K562 (cell line): ENCODE measurements around the gene SOAT2. TPM values are rescaled to one million over a fixed set of nuclear protein-coding genes. Genes with fewer than 3 reads are reported as not detected.

Source experiments
- DNMT1 ChIP-seq: fragments of 450-650 bp; IDR thresholded peaks from 2 replicates; pipeline ENCODE4 v1.6.1; 2016; ENCODE audit warnings: antibody characterized with exemption, mild to moderate bottlenecking
- HLTF ChIP-seq: fragments of 450-650 bp; IDR thresholded peaks from 2 replicates; pipeline ENCODE4 v1.6.1; 2016
- JUN ChIP-seq, 2 experiments: sonication (generic) in 1 of 2; formaldehyde crosslinking in 1 of 2; IDR thresholded peaks; 2 replicates each; pipeline versions ENCODE4 v1.6.1 to v1.8.0; 2012 to 2022; ENCODE audit warnings: borderline replicate concordance in 2 of 2, mild to moderate bottlenecking in 2 of 2, improper control_type of control experiment in 1 of 2, low read depth in 1 of 2, low read length in 1 of 2, missing genetic modification reagents in 1 of 2
- NR2F6 ChIP-seq: fragments of 450-650 bp; formaldehyde crosslinking; IDR thresholded peaks from 2 replicates; pipeline ENCODE4 v1.4.0; 2020; ENCODE audit warnings: mild to moderate bottlenecking
- POLR2A ChIP-seq: fragments of 450-650 bp; conservative IDR thresholded peaks from 2 replicates; pipeline ENCODE4 v1.6.1; 2016
- POLR2B ChIP-seq: fragments of 450-650 bp; IDR thresholded peaks from 2 replicates; pipeline ENCODE4 v1.6.1; 2018; ENCODE audit warnings: low read depth; ENCODE audit not compliant: partially characterized antibody
- ZNF12 ChIP-seq: sonication (generic); formaldehyde crosslinking; IDR thresholded peaks from 2 replicates; pipeline ENCODE4 v1.4.0; 2020; ENCODE audit warnings: mild to moderate bottlenecking, missing genetic modification reagents
- polyA plus RNA-seq, 8 experiments: library from polyadenylated mRNA; depleted of rRNA in 4 of 8; stranded (reverse) in 5 of 8; unstranded in 3 of 8; fragments of >200 nt; fragmentation: Nextera tagmentation in 2 of 8; fragmentation: Illumina TruSeq in 1 of 8; extraction: Ambion mirVana in 2 of 8; extraction: Trizol in 1 of 8; gene quantifications; 2 replicates each; pipeline versions ENCODE4 v1.2.1 to v1.2.3, GENCODE V29; 2011 to 2014; ENCODE audit warnings: inconsistent platforms in 1 of 8, missing spikeins in 1 of 8
- total RNA-seq, 7 experiments: library from RNA; depleted of rRNA in 6 of 7; stranded (reverse); fragments of >200 nt in 6 of 7; fragmentation: Illumina TruSeq in 2 of 7; extraction: Trizol in 2 of 7; gene quantifications; 2 replicates each; pipeline versions ENCODE4 v1.2.1 to v1.2.3, GENCODE V29; 2011 to 2021; ENCODE audit warnings: low replicate concordance in 1 of 7
- TF ChIP-seq, protein P1 (sequence below): fragments of 450-650 bp; IDR thresholded peaks from 2 replicates; pipeline ENCODE4 v1.6.1; 2016; ENCODE audit warnings: low read depth
- TF ChIP-seq, protein P2 (sequence below): fragments of 450-650 bp; IDR thresholded peaks from 2 replicates; pipeline ENCODE4 v1.6.1; 2018; ENCODE audit warnings: mild to moderate bottlenecking, low read depth; ENCODE audit not compliant: partially characterized antibody
- TF ChIP-seq, protein P3 (sequence below): fragments of 250-450 bp; sonication (Bioruptor Pico); IDR thresholded peaks from 2 replicates; pipeline ENCODE4 v1.4.0; 2020; ENCODE audit warnings: mild to moderate bottlenecking
- TF ChIP-seq, protein P4 (sequence below): sonication (generic); formaldehyde crosslinking; IDR thresholded peaks from 2 replicates; pipeline ENCODE4 v1.8.0; 2023; ENCODE audit warnings: mild to moderate bottlenecking, missing genetic modification reagents

The SOAT2 gene
- total and polyA plus RNA-seq, 9 of the 15 experiments (the other 6 are each of a cell fraction or from before 2014, with no cell fraction given) = 0.04 TPM; not detected in 8

DNA sequence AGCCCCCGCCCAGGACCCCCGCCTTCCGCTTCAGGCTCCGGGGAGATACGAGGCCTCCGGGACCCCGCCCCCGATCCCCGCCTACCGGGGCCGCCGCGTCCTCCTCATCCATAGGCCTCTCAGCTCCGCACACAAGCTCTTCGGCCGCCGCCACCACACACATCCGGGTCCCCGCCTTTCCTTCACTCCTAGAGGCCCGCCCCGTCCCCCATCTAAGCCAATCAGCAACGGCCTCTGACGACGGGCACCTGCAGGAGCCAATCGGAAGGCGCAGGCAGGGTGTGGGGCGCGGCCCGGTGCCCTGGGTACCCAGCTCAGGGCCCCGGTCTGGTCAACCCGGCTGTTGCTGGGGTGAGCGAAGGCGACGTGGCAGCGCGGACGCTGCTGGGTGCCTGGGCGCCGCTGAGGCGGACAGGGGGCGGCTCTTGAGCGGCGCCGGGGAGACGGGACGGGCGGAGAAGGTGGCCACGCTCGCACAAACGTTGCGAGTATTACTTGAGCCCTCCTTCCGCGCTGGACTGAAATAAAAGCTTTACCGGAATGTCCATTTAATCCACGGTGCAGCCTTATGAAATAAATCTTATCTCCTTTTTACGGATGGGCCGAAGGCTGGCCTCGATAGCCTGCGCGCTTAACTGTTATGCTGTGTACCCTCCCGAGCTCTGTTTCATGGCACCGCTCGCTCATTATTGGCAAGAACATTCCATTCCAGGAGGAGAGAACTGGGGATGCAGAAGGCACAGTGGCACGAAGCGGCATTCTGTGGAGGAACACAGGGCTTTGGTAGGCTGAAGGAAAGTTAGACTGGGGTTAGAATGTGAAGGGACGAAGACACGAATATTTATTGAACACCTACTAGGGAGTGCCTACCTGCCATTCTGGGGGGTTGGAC is 23.8 kb upstream of the SOAT2 start, which contains the start of gene SPRYD3 (continued):
- TF ChIP-seq, protein P1, sequence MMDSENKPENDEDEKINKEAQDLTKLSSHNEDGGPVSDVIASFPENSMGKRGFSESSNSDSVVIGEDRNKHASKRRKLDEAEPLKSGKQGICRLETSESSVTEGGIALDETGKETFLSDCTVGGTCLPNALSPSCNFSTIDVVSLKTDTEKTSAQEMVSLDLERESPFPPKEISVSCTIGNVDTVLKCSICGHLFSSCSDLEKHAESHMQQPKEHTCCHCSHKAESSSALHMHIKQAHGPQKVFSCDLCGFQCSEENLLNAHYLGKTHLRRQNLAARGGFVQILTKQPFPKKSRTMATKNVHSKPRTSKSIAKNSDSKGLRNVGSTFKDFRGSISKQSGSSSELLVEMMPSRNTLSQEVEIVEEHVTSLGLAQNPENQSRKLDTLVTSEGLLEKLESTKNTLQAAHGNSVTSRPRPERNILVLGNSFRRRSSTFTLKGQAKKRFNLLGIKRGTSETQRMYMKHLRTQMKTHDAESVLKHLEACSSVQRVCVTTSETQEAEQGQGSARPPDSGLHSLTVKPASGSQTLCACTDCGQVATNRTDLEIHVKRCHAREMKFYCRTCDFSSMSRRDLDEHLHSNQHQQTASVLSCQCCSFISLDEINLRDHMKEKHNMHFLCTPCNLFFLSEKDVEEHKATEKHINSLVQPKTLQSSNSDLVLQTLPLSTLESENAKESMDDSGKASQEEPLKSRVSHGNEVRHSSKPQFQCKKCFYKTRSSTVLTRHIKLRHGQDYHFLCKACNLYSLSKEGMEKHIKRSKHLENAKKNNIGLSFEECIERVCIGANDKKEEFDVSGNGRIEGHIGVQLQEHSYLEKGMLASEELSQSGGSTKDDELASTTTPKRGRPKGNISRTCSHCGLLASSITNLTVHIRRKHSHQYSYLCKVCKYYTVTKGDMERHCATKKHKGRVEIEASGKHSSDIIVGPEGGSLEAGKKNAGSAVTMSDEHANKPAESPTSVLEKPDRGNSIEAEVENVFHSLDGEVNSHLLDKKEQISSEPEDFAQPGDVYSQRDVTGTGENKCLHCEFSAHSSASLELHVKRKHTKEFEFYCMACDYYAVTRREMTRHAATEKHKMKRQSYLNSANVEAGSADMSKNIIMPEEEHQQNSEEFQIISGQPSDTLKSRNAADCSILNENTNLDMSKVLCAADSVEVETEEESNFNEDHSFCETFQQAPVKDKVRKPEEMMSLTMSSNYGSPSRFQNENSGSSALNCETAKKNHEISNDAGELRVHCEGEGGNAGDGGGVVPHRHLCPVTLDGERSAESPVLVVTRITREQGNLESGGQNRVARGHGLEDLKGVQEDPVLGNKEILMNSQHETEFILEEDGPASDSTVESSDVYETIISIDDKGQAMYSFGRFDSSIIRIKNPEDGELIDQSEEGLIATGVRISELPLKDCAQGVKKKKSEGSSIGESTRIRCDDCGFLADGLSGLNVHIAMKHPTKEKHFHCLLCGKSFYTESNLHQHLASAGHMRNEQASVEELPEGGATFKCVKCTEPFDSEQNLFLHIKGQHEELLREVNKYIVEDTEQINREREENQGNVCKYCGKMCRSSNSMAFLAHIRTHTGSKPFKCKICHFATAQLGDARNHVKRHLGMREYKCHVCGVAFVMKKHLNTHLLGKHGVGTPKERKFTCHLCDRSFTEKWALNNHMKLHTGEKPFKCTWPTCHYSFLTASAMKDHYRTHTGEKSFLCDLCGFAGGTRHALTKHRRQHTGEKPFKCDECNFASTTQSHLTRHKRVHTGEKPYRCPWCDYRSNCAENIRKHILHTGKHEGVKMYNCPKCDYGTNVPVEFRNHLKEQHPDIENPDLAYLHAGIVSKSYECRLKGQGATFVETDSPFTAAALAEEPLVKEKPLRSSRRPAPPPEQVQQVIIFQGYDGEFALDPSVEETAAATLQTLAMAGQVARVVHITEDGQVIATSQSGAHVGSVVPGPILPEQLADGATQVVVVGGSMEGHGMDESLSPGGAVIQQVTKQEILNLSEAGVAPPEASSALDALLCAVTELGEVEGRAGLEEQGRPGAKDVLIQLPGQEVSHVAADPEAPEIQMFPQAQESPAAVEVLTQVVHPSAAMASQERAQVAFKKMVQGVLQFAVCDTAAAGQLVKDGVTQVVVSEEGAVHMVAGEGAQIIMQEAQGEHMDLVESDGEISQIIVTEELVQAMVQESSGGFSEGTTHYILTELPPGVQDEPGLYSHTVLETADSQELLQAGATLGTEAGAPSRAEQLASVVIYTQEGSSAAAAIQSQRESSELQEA = no peak
- TF ChIP-seq HLTF (no peak), JUN (IDR thresholded peaks at IDR 0.05; ENCODE audit: borderline replicate concordance, low read depth, low read length) (no peak), JUN (CRISPR knock-in tag; IDR thresholded peaks at IDR 0.05; ENCODE audit: borderline replicate concordance) (no peak), POLR2A (peak; percentile 82), NR2F6 (no peak), ZNF12 (CRISPR knock-in tag) (no peak), POLR2B (peak; percentile 62), DNMT1 (no peak)
- TF ChIP-seq, protein P2, sequence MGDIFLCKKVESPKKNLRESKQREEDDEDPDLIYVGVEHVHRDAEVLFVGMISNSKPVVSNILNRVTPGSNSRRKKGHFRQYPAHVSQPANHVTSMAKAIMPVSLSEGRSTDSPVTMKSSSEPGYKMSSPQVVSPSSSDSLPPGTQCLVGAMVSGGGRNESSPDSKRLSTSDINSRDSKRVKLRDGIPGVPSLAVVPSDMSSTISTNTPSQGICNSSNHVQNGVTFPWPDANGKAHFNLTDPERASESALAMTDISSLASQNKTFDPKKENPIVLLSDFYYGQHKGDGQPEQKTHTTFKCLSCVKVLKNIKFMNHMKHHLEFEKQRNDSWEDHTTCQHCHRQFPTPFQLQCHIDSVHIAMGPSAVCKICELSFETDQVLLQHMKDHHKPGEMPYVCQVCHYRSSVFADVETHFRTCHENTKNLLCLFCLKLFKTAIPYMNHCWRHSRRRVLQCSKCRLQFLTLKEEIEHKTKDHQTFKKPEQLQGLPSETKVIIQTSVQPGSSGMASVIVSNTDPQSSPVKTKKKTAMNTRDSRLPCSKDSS = no peak
- TF ChIP-seq, protein P3, sequence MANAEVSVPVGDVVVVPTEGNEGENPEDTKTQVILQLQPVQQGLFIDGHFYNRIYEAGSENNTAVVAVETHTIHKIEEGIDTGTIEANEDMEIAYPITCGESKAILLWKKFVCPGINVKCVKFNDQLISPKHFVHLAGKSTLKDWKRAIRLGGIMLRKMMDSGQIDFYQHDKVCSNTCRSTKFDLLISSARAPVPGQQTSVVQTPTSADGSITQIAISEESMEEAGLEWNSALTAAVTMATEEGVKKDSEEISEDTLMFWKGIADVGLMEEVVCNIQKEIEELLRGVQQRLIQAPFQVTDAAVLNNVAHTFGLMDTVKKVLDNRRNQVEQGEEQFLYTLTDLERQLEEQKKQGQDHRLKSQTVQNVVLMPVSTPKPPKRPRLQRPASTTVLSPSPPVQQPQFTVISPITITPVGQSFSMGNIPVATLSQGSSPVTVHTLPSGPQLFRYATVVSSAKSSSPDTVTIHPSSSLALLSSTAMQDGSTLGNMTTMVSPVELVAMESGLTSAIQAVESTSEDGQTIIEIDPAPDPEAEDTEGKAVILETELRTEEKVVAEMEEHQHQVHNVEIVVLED = peak; percentile 39; the same call in 1 of the 2 replicates
- TF ChIP-seq, protein P4, sequence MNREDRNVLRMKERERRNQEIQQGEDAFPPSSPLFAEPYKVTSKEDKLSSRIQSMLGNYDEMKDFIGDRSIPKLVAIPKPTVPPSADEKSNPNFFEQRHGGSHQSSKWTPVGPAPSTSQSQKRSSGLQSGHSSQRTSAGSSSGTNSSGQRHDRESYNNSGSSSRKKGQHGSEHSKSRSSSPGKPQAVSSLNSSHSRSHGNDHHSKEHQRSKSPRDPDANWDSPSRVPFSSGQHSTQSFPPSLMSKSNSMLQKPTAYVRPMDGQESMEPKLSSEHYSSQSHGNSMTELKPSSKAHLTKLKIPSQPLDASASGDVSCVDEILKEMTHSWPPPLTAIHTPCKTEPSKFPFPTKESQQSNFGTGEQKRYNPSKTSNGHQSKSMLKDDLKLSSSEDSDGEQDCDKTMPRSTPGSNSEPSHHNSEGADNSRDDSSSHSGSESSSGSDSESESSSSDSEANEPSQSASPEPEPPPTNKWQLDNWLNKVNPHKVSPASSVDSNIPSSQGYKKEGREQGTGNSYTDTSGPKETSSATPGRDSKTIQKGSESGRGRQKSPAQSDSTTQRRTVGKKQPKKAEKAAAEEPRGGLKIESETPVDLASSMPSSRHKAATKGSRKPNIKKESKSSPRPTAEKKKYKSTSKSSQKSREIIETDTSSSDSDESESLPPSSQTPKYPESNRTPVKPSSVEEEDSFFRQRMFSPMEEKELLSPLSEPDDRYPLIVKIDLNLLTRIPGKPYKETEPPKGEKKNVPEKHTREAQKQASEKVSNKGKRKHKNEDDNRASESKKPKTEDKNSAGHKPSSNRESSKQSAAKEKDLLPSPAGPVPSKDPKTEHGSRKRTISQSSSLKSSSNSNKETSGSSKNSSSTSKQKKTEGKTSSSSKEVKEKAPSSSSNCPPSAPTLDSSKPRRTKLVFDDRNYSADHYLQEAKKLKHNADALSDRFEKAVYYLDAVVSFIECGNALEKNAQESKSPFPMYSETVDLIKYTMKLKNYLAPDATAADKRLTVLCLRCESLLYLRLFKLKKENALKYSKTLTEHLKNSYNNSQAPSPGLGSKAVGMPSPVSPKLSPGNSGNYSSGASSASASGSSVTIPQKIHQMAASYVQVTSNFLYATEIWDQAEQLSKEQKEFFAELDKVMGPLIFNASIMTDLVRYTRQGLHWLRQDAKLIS (CRISPR knock-in tag) = no peak
